Measurements from ENCODE around the gene QDPR. TPM values are rescaled to one million over a fixed set of nuclear protein-coding genes. Genes with fewer than 3 reads are reported as not detected.

Gene QDPR
- total and polyA plus RNA-seq, 9 donors: 7.3 to 49.9 (median 26.1) TPM

DNA sequence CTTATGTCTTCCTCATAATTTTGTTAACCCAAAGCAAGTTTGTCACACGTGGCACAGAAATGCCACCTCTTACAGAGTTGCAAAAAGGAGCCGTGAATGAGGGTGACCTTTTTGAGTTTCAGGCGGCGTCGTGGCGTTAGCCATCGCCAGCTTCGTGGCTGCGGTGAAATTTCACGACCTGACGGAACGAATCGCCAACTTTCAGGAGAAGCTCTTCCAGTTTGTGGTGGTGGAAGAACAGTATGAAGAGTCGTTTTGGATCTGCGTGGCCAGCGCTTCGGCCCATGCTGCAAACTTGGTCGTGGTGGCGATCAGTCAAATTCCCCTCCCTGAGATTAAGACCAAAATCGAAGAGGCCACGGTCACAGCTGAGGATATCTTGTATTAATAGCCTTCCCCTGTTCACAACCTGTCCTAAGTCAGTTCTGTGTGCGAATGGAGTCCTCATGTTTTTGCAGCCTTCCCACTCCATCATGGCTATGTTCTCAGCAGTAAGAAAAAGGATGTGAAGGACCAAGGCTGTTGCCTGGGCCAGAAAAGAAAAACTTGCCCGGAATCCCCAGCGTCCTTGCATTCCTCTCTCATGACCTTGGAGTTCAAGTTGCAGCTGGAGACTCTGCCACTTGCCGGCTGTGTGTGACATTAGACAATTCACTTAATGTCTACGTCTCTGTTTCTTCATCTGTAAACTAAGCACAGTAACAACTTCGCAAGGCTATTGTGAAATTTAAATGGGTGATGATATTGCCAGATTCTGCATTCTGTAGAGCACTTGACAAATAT is 15.0 kb upstream of the QDPR start:
- WGBS, 3 donors: 74 to 79% (median 75%) methylated on average over 27 of the region's 27 CpGs

DNA sequence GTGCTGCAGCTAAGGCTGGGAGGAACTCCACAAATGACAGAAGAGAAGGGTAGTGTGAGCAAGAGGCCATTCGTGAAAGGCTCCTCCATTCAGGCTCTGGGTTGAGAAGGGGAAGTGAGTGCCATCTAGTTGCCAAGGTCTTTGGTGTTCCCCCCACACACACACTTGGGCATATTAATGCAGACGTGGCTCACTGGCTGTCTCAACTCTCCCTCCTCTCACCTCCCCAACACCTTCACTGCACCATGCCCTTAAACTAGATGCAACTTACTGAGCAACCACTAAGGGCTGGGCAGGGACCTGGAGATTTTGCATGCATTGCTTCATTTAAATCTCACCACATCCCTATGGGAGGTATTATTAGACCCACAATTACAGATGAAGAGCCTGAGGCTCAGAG is 11.8 kb upstream of the QDPR start:
- Histone ChIP-seq H3K27me3 (no peaks in the 10 kb centered on the region), H3K27ac (no peak overlapping the region), H3K36me3 (no peaks in the 10 kb centered on the region), H3K4me1 (ENCODE audit: insufficient read depth) (peaks cover 1% of the 10 kb centered on the region), H3K9me3 (no peaks in the 10 kb centered on the region), H3K4me3 (no peak overlapping the region)
- no peak for DNase-seq
- WGBS, 3 donors: 11 to 33% (median 32%) methylated on average over 2 of the region's 2 CpGs
- intact Hi-C loops (cut with DNase I): no loop called here
- TF ChIP-seq POLR2A (IDR thresholded peaks at IDR 0.05) (no peak), EP300 (IDR thresholded peaks at IDR 0.05) (no peak)
- TF ChIP-seq, protein P1, sequence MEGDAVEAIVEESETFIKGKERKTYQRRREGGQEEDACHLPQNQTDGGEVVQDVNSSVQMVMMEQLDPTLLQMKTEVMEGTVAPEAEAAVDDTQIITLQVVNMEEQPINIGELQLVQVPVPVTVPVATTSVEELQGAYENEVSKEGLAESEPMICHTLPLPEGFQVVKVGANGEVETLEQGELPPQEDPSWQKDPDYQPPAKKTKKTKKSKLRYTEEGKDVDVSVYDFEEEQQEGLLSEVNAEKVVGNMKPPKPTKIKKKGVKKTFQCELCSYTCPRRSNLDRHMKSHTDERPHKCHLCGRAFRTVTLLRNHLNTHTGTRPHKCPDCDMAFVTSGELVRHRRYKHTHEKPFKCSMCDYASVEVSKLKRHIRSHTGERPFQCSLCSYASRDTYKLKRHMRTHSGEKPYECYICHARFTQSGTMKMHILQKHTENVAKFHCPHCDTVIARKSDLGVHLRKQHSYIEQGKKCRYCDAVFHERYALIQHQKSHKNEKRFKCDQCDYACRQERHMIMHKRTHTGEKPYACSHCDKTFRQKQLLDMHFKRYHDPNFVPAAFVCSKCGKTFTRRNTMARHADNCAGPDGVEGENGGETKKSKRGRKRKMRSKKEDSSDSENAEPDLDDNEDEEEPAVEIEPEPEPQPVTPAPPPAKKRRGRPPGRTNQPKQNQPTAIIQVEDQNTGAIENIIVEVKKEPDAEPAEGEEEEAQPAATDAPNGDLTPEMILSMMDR (IDR thresholded peaks at IDR 0.05): no peak

More for the DNA sequence above, 15.0 kb upstream of the QDPR start:
- DNase-seq: no peak
- Histone ChIP-seq H3K36me3 (no peaks in the 10 kb centered on the region), H3K9me3 (no peaks in the 10 kb centered on the region), H3K4me1 (ENCODE audit: insufficient read depth) (peaks cover 1% of the 10 kb centered on the region), H3K27ac (no peak overlapping the region), H3K4me3 (no peak overlapping the region), H3K27me3 (no peaks in the 10 kb centered on the region)
- TF ChIP-seq, protein P1 (IDR thresholded peaks at IDR 0.05): no peak
- no peak for TF ChIP-seq POLR2A (IDR thresholded peaks at IDR 0.05)
- no peak for TF ChIP-seq EP300 (IDR thresholded peaks at IDR 0.05)
- intact Hi-C loops (cut with DNase I): no loop called here

DNA sequence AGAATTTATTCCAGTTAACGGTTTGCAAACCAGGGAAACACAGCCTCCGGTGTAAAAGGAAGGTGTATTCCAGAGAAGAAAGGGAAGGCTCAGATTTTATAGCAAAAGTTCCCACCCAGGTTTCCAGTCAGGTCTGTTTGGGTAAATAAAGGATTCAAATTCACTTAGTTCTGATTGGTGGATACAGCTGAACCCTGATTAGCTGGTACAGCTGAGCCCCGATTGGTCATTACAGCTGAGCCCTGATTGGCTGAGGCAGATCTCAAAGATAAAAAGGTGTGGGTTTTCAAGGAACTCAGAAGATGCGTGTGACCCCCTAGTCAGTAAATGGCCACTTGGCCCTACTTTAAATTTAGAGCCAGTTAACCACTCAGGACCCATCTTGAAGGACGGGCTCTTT is 9.7 kb upstream of the QDPR start:
- DNase-seq: no peak
- intact Hi-C loops (cut with DNase I): no loop called here

DNA sequence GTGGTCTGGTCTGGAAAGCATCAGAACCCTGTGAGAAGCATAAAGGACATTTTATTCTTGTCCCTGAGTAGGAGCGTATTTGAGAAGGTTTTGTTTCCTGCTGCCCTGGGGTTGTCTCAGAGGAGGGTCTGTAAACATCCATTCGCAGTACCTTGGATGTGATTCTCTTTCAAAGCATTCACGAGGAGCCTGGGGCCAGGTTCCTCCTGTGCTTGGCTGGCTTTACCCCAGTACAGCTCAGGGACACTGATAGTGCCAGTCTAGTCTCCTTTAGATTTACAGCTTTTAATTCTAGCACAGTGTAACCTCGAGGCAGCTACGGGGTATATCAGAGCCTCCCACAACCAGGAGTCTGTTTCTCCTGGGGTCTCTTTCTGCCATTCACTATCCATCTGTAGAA is 5.8 kb upstream of the QDPR start:
- no peaks in the 10 kb centered on the region for H3K36me3 ChIP-seq
- no peaks in the 10 kb centered on the region for H3K27me3 ChIP-seq
- 29 to 44% (median 40%) methylated on average over 5 of the region's 5 CpGs for WGBS, 3 donors
- no peaks in the 10 kb centered on the region for H3K9me3 ChIP-seq
- DNase-seq: no peak
- H3K4me1 ChIP-seq (ENCODE audit: insufficient read depth): no peaks in the 10 kb centered on the region
- intact Hi-C loops (cut with DNase I): no loop called here
- no peak overlapping the region for H3K27ac ChIP-seq
- no peak overlapping the region for H3K4me3 ChIP-seq
- no peak for TF ChIP-seq EP300 (IDR thresholded peaks at IDR 0.05)
- TF ChIP-seq POLR2A (IDR thresholded peaks at IDR 0.05): no peak
- TF ChIP-seq, protein P1 (IDR thresholded peaks at IDR 0.05): no peak

More for the DNA sequence above, 9.7 kb upstream of the QDPR start:
- Histone ChIP-seq H3K27ac (no peak overlapping the region), H3K4me3 (no peak overlapping the region), H3K27me3 (no peaks in the 10 kb centered on the region), H3K36me3 (no peaks in the 10 kb centered on the region), H3K4me1 (ENCODE audit: insufficient read depth) (no peaks in the 10 kb centered on the region), H3K9me3 (no peaks in the 10 kb centered on the region)
- TF ChIP-seq EP300 (IDR thresholded peaks at IDR 0.05): no peak
- no peak for TF ChIP-seq POLR2A (IDR thresholded peaks at IDR 0.05)
- TF ChIP-seq, protein P1 (IDR thresholded peaks at IDR 0.05): no peak
- WGBS, 3 donors: 83 to 86% (median 84%) methylated on average over 5 of the region's 5 CpGs

All from ovary (tissue), 9 donors.